ENCODE data around the gene ZBTB22.

ZBTB22 gene

GRCh38 chr6:33271468-33272274, 45.9 kb downstream of the ZBTB22 start, which contains the start of the genes RPS18 and VPS52:
RPS18 (plus strand) TSS chr6:33272075; CDS start chr6:33272120, 45 bp downstream.
VPS52 (minus strand) TSS chr6:33271876; CDS start chr6:33271675, 201 bp downstream.
- H3K79me2 ChIP-seq (ENCODE audit: insufficient read depth, low read length): peaks cover 45% of the 10 kb centered on the region
- TF ChIP-seq CTCF (IDR thresholded peaks at IDR 0.05; ENCODE audit: insufficient read depth, low read length, poor library complexity, severe bottlenecking) (no peak), EZH2phosphoT487 (conservative IDR thresholded peaks at IDR 0.05; ENCODE audit: low read length) (no peak)

GRCh38 chr6:33271117-33271467, 46.5 kb downstream of the ZBTB22 start:
- Histone ChIP-seq H3K27me3 (ENCODE audit: low read length) (no peaks in the 10 kb centered on the region), H3K79me2 (ENCODE audit: insufficient read depth, low read length) (peaks cover 45% of the 10 kb centered on the region), H2AFZ (ENCODE audit: low read depth, low read length, severe bottlenecking) (peak overlapping the region; percentile 91), H3K9ac (ENCODE audit: low read length) (peak overlapping the region; percentile 75), H3K9me2 (replicated peaks; ENCODE audit: insufficient read depth, low read length) (no peaks in the 10 kb centered on the region), H3K36me3 (ENCODE audit: low read length) (peaks cover 27% of the 10 kb centered on the region), H3K27ac (ENCODE audit: low read depth, low read length) (peak overlapping the region; percentile 90), H3K4me2 (ENCODE audit: low read depth, low read length, poor library complexity, severe bottlenecking) (peak overlapping the region; percentile 66), H3F3A (ENCODE audit: insufficient read depth) (peaks cover 48% of the 10 kb centered on the region), H3K4me3 (ENCODE audit: insufficient read depth, low read length, poor library complexity, severe bottlenecking) (peak overlapping the region; percentile 76), H3K9me3 (ENCODE audit: insufficient read depth, low read length) (no peaks in the 10 kb centered on the region), H4K20me1 (ENCODE audit: low read depth, low read length) (peaks cover 16% of the 10 kb centered on the region)
- TF ChIP-seq EZH2phosphoT487 (conservative IDR thresholded peaks at IDR 0.05; ENCODE audit: low read length) (no peak), CTCF (IDR thresholded peaks at IDR 0.05; ENCODE audit: insufficient read depth, low read length, poor library complexity, severe bottlenecking) (no peak)

More at GRCh38 chr6:33271468-33272274, 45.9 kb downstream of the ZBTB22 start, which contains the start of the genes RPS18 and VPS52:
- no peaks in the 10 kb centered on the region for H3K9me3 ChIP-seq (ENCODE audit: insufficient read depth, low read length)
- H2AFZ ChIP-seq (ENCODE audit: low read depth, low read length, severe bottlenecking): peak within 1 kb of the TSS; percentile 91
- peaks cover 30% of the 10 kb centered on the region for H3K36me3 ChIP-seq (ENCODE audit: low read length)
- H3K27me3 ChIP-seq (ENCODE audit: low read length): no peaks in the 10 kb centered on the region
- peak within 1 kb of the TSS; percentile 90 for H3K27ac ChIP-seq (ENCODE audit: low read depth, low read length)
- H3K9ac ChIP-seq (ENCODE audit: low read length): peak within 1 kb of the TSS; percentile 75
- peak within 1 kb of the TSS; percentile 76 for H3K4me3 ChIP-seq (ENCODE audit: insufficient read depth, low read length, poor library complexity, severe bottlenecking)
- no peaks in the 10 kb centered on the region for H3K9me2 ChIP-seq (replicated peaks; ENCODE audit: insufficient read depth, low read length)
- peaks cover 54% of the 10 kb centered on the region for H3F3A ChIP-seq (ENCODE audit: insufficient read depth)
- peak within 1 kb of the TSS; percentile 88 for H3K4me2 ChIP-seq (ENCODE audit: low read depth, low read length, poor library complexity, severe bottlenecking)
- H4K20me1 ChIP-seq (ENCODE audit: low read depth, low read length): peaks cover 16% of the 10 kb centered on the region

Data from SU-DHL-6 (cell line).